ENCODE data around the gene ARHGEF10L.

GRCh38 chr1:17616731-17617279 is 77.3 kb downstream of the ARHGEF10L start:
- TF ChIP-seq EZH2 (IDR thresholded peaks at IDR 0.05; ENCODE audit: borderline replicate concordance, low read depth, low read length, poor library complexity, severe bottlenecking) (no peak), CTCF (conservative IDR thresholded peaks at IDR 0.05; ENCODE audit: low read depth, low read length) (no peak)
